Uterus (tissue), 2 donors: Measurements from ENCODE around the gene AK2.

Experiments used
- CTCF ChIP-seq, 4 experiments: fragments of 200-600 bp in 2 of 4; fragments of 450-650 bp in 2 of 4; sonication (generic) in 2 of 4; IDR thresholded peaks; one replicate each; pipeline ENCODE4 v1.5.1; 2016 to 2019; ENCODE audit warnings: antibody characterized with exemption in 4 of 4, mild to moderate bottlenecking in 2 of 4, moderate library complexity in 1 of 4
- POLR2A ChIP-seq, 2 donors: fragments of 450-650 bp; IDR thresholded peaks; one replicate each; pipeline ENCODE4 v1.6.1; 2016; ENCODE audit warnings: antibody characterized with exemption in 2 of 2, mild to moderate bottlenecking in 1 of 2, moderate library complexity in 1 of 2

- TF ChIP-seq POLR2A (IDR thresholded peaks at IDR 0.05): no peak
- no peak for TF ChIP-seq CTCF (IDR thresholded peaks at IDR 0.05)
Measured at GRCh38 chr1:33014464-33015163, 22.1 kb downstream of the AK2 start.
